Kidney (tissue), 14 donors: ENCODE data around the gene MTG1. TPM values are rescaled to one million over a fixed set of nuclear protein-coding genes. Genes with fewer than 3 reads are reported as not detected.

Experiments
- DNase-seq, 5 donors: peaks; one replicate each; pipeline ENCODE4 v3.0.0-alpha.2; 2013 to 2020
- FAIRE-seq: peaks from 2 replicates; lab custom pipeline; 2012; peaks lifted over from hg19 to GRCh38; lab: Jason Lieb, UNC
- H3K27ac ChIP-seq, 2 donors: one replicate each; pipeline ENCODE4 v1.7.0; 2013; ENCODE audit warnings: low read depth in 2 of 2, low read length in 2 of 2, inconsistent platforms in 1 of 2
- H3K27me3 ChIP-seq: one replicate; pipeline ENCODE4 v1.7.1; 2013; ENCODE audit warnings: low read length, inconsistent platforms; ENCODE audit not compliant: control insufficient read depth, insufficient read depth
- H3K36me3 ChIP-seq, 3 donors: one replicate each; pipeline versions ENCODE4 v1.7.0 to v1.7.1; 2013; ENCODE audit warnings: low read length in 3 of 3, control low read depth in 1 of 3, inconsistent platforms in 1 of 3; ENCODE audit not compliant: insufficient read depth in 3 of 3, control insufficient read depth in 2 of 3
- H3K4me1 ChIP-seq, 3 donors: one replicate each; pipeline versions ENCODE4 v1.7.0 to v1.7.1; 2013; ENCODE audit warnings: low read length in 3 of 3, inconsistent platforms in 1 of 3, low read depth in 1 of 3; ENCODE audit not compliant: control insufficient read depth in 2 of 3, insufficient read depth in 2 of 3
- H3K4me3 ChIP-seq, 3 donors: one replicate each; pipeline versions ENCODE4 v1.7.0 to v1.8.1; 2013; ENCODE audit warnings: low read length in 3 of 3, control low read depth in 1 of 3, inconsistent platforms in 1 of 3
- H3K9ac ChIP-seq, 3 donors: one replicate each; pipeline versions ENCODE4 v1.7.0 to v1.7.1; 2013; ENCODE audit warnings: low read length in 3 of 3, control low read depth in 1 of 3, inconsistent platforms in 1 of 3
- H3K9me3 ChIP-seq, 3 donors: one replicate each; pipeline versions ENCODE4 v1.7.0 to v1.7.1; 2013; ENCODE audit warnings: low read length in 3 of 3, control low read depth in 1 of 3, inconsistent platforms in 1 of 3; ENCODE audit not compliant: control insufficient read depth in 2 of 3, insufficient read depth in 1 of 3
- CTCF ChIP-seq: IDR thresholded peaks from 3 replicates; pipeline ENCODE4 v1.5.1; 2012; ENCODE audit warnings: mild to moderate bottlenecking, moderate library complexity, borderline replicate concordance; ENCODE audit not compliant: insufficient read depth; ENCODE audit errors: extremely low read depth
- intact Hi-C: fragments of 100-400 bp; cut with DNase I; formaldehyde crosslinking; loops from one replicate; pipeline ENCODE4 v1.11.1; 2022
- polyA plus RNA-seq: library from polyadenylated mRNA; stranded (reverse); fragments of 350-450 nt; fragmentation: Illumina TruSeq; extraction: RNeasy Lipid Tissue Mini Kit (QIAGEN cat#74804); gene quantifications from one replicate; pipeline ENCODE4 v1.2.3, GENCODE V29; 2014; ENCODE audit warnings: low read depth, low replicate concordance; ENCODE audit not compliant: insufficient read depth
- total RNA-seq: library from RNA; stranded (reverse); fragmentation: NEBNext Ultra II Directional; extraction: Animal tissue kit (Norgen Biotek cat#: 25700); gene quantifications from one replicate; pipeline ENCODE4 v1.2.1, GENCODE V29; 2021
- donor health status: control.
- donor health status: control.
- donor health status: control.
- donor health status: control.
- donor health status: control.
- donor health status: DM: yes; HTN: yes; CAD: no.
- donor health status: Normal renal cell carcinoma (clear cell type).

MTG1 gene
- total and polyA plus RNA-seq, 2 donors from 2014 or later: 51.1 to 68.5 TPM

GRCh38 chr10:133394801-133395221, 854 bp downstream of the MTG1 start:
- Histone ChIP-seq H3K9me3 (no peaks in the 10 kb centered on the region), H3K36me3 (peaks cover 0 to 18% (median 13%) of the 10 kb centered on the region in 3 donors), H3K4me3 (peak overlapping the region; percentile 40 to 91 (median 71)), H3K4me1 (peaks cover 0 to 8% (median 3%) of the 10 kb centered on the region in 3 donors), H3K27ac (no peak overlapping the region), H3K9ac (peak overlapping the region; percentile 2 to 89 (median 84)), H3K27me3 (no peaks in the 10 kb centered on the region)
- intact Hi-C loops: no loop called here
- DNase-seq: peak in 1 of 5 donors; percentile 59
- no peak for FAIRE-seq
- no peak for TF ChIP-seq CTCF

GRCh38 chr10:133396035-133396624, 2.2 kb downstream of the MTG1 start:
- no peak overlapping the region for H3K27ac ChIP-seq
- no peaks in the 10 kb centered on the region for H3K27me3 ChIP-seq
- DNase-seq (peak in 1 of 5 donors; percentile 41), FAIRE-seq (no peak)
- peaks cover 0 to 22% (median 13%) of the 10 kb centered on the region in 3 donors for H3K36me3 ChIP-seq
- no peak overlapping the region for H3K9ac ChIP-seq
- no peaks in the 10 kb centered on the region for H3K9me3 ChIP-seq
- intact Hi-C loops: no loop called here
- no peak for TF ChIP-seq CTCF
- peaks cover 0 to 8% (median 3%) of the 10 kb centered on the region in 3 donors for H3K4me1 ChIP-seq
- H3K4me3 ChIP-seq: no peak overlapping the region

- FAIRE-seq (no peak), DNase-seq (no peak)
- Histone ChIP-seq H3K36me3 (peaks cover 0 to 33% (median 19%) of the 10 kb centered on the region in 3 donors), H3K4me1 (peaks cover 0 to 8% (median 3%) of the 10 kb centered on the region in 3 donors), H3K27ac (no peak overlapping the region), H3K9ac (no peak overlapping the region), H3K4me3 (no peak overlapping the region), H3K27me3 (no peaks in the 10 kb centered on the region), H3K9me3 (no peaks in the 10 kb centered on the region)
- TF ChIP-seq CTCF: no peak
- intact Hi-C loops: no loop called here
Observed at GRCh38 chr10:133397938-133398337, 4.0 kb downstream of the MTG1 start.
